A673 (cell line): Measurements from ENCODE around the gene SLC16A10. TPM values are rescaled to one million over a fixed set of nuclear protein-coding genes. Genes with fewer than 3 reads are reported as not detected.

Experiments used
- BruUV-seq: library from RNA; stranded (reverse); fragments of 400-500 nt; replicated peaks from 2 replicates; lab custom pipeline; 2021; lab: Mats Ljungman, UMichigan
- CTCF ChIA-PET: fragments of 300-600 bp; sonication (Branson Sonifier 250); formaldehyde crosslinking; loops from one replicate; lab custom pipeline; 2022; ENCODE audit warnings: antibody characterized with exemption; lab: Charles Lee
- POLR2A ChIA-PET: fragments of 300-600 bp; sonication (Branson Sonifier 250); formaldehyde crosslinking; loops from one replicate; lab custom pipeline; 2022; ENCODE audit warnings: antibody characterized with exemption; ENCODE audit not compliant: low non-redundant PET; lab: Charles Lee
- DNase-seq: peaks from one replicate; pipeline ENCODE4 v3.0.0-alpha.2; 2015; ENCODE audit warnings: low spot score
- H3K27ac ChIP-seq: fragments of 200-600 bp; sonication (generic); 2 replicates; pipeline ENCODE4 v1.5.1; 2016; ENCODE audit warnings: mixed run types, low read depth, mild to moderate bottlenecking, mixed read lengths, antibody characterized with exemption, low read length; ENCODE audit not compliant: poor library complexity, severe bottlenecking
- H3K27me3 ChIP-seq: fragments of 200-600 bp; sonication (generic); replicated peaks from 2 replicates; pipeline ENCODE4 v1.6.1; 2017; ENCODE audit warnings: mixed run types, low read depth, mild to moderate bottlenecking, mixed read lengths, antibody characterized with exemption, low read length; ENCODE audit not compliant: insufficient read depth, poor library complexity
- H3K36me3 ChIP-seq: fragments of 200-600 bp; sonication (generic); 2 replicates; pipeline ENCODE4 v1.6.1; 2016; ENCODE audit warnings: mixed run types, mild to moderate bottlenecking, mixed read lengths, antibody characterized with exemption, low read length; ENCODE audit not compliant: insufficient read depth, poor library complexity, severe bottlenecking
- H3K4me1 ChIP-seq: fragments of 200-600 bp; sonication (generic); 2 replicates; pipeline ENCODE4 v1.6.1; 2017; ENCODE audit warnings: mixed run types, mild to moderate bottlenecking, mixed read lengths, antibody characterized with exemption, low read length; ENCODE audit not compliant: insufficient read depth, poor library complexity, severe bottlenecking
- H3K4me3 ChIP-seq: fragments of 200-600 bp; sonication (generic); 2 replicates; pipeline ENCODE4 v1.5.1; 2016; ENCODE audit warnings: low read depth, mixed run types, mild to moderate bottlenecking, mixed read lengths, low read length; ENCODE audit not compliant: poor library complexity, severe bottlenecking
- H3K9me3 ChIP-seq: fragments of 200-600 bp; sonication (generic); 2 replicates; pipeline ENCODE4 v1.6.1; 2016; ENCODE audit warnings: mixed run types, low read depth, mild to moderate bottlenecking, mixed read lengths, antibody characterized with exemption, low read length; ENCODE audit not compliant: poor library complexity, severe bottlenecking
- CTCF ChIP-seq: fragments of 300-800, 200-600 bp; sonication (generic); conservative IDR thresholded peaks from 2 replicates; pipeline ENCODE4 v1.5.1; 2017; ENCODE audit warnings: low read depth, mild to moderate bottlenecking, antibody characterized with exemption, low read length, moderate library complexity, mixed read lengths
- EZH2 ChIP-seq: fragments of 200-600 bp; sonication (generic); IDR thresholded peaks from 2 replicates; pipeline ENCODE4 v1.6.1; 2017; ENCODE audit warnings: borderline replicate concordance, low read depth, mild to moderate bottlenecking, mixed read lengths, antibody characterized with exemption, low read length; ENCODE audit not compliant: poor library complexity, severe bottlenecking
- intact Hi-C: fragments of 100-400 bp; cut with micrococcal nuclease; formaldehyde crosslinking; loops from one replicate; pipeline ENCODE4 v1.10.0; 2022; ENCODE audit not compliant: unreplicated experiment
- total RNA-seq: library from RNA; stranded (reverse); gene quantifications from 2 replicates; pipeline ENCODE4 v1.2.3, GENCODE V29; 2021

Gene SLC16A10
- total RNA-seq, 1 experiment from 2014 or later = 7.9 TPM

GRCh38 chr6:111269401-111269970, 182.2 kb downstream of the SLC16A10 start:
- ChIA-PET POLR2A (no interaction called here), CTCF (no interaction called here)
- Histone ChIP-seq H3K4me1 (no peaks in the 10 kb centered on the region), H3K36me3 (peaks cover 18% of the 10 kb centered on the region), H3K4me3 (no peak overlapping the region), H3K27ac (no peak overlapping the region), H3K27me3 (no peaks in the 10 kb centered on the region), H3K9me3 (no peaks in the 10 kb centered on the region)
- TF ChIP-seq EZH2 (no peak), CTCF (no peak)
- intact Hi-C loops = no loop called here
- BruUV-seq = no TSS peak
- DNase-seq = no peak

DNA sequence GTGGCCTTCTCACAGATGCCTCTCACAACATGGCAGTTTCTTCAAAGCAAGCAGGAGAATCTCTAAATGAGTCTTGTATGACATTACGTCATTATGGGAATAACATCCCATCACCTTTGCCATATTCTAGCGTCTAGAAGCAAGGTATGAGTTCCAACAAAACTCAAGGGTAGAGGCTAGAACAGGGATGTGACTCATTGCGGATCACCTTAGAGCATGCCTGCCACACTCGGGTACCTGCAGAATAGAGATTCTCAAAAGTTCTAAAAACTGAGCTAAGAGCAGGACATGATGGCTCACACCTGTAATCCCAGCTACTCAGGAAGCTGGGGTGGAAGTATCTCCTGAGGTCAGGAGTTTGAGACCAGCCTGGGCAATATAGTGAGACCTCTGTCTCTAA, 182.8 kb downstream of the SLC16A10 start:
- ChIA-PET CTCF (no interaction called here), POLR2A (no interaction called here)
- Histone ChIP-seq H3K4me3 (no peak overlapping the region), H3K36me3 (peaks cover 18% of the 10 kb centered on the region), H3K4me1 (no peaks in the 10 kb centered on the region), H3K9me3 (peaks cover 6% of the 10 kb centered on the region), H3K27ac (no peak overlapping the region), H3K27me3 (no peaks in the 10 kb centered on the region)
- DNase-seq = no peak
- BruUV-seq = no TSS peak
- intact Hi-C loops = no loop called here
- TF ChIP-seq CTCF (no peak), EZH2 (no peak)

- ChIA-PET CTCF (no interaction called here), POLR2A (no interaction called here)
- H3K27me3 ChIP-seq = no peaks in the 10 kb centered on the region
- no peak overlapping the region for H3K27ac ChIP-seq
- no peak for DNase-seq
- no TSS peak for BruUV-seq
- intact Hi-C loops = no loop called here
- H3K4me3 ChIP-seq = no peak overlapping the region
- no peak for TF ChIP-seq CTCF
- no peak for TF ChIP-seq EZH2
- no peaks in the 10 kb centered on the region for H3K4me1 ChIP-seq
- H3K36me3 ChIP-seq = peaks cover 20% of the 10 kb centered on the region
- peaks cover 8% of the 10 kb centered on the region for H3K9me3 ChIP-seq
These were observed 187.4 kb downstream of the SLC16A10 start for GRCh38 chr6:111274593-111275217.
